ENCODE data around the gene OPN1SW.

The OPN1SW gene

DNA sequence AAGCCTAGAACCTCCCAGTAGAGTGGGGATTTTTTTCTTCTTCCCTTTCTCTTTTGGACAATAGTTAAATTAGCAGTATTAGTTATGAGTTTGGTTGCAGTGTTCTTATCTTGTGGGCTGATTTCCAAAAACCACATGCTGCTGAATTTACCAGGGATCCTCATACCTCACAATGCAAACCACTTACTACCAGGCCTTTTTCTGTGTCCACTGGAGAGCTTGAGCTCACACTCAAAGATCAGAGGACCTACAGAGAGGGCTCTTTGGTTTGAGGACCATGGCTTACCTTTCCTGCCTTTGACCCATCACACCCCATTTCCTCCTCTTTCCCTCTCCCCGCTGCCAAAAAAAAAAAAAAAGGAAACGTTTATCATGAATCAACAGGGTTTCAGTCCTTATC lies 5.4 kb downstream of the OPN1SW start:
- Histone ChIP-seq H2AFZ (ENCODE audit: low read depth) (no peak overlapping the region), H3K4me1 (ENCODE audit: low read depth, poor library complexity, severe bottlenecking) (no peaks in the 10 kb centered on the region), H3K9ac (no peak overlapping the region), H3K4me3 (IDR thresholded peaks at IDR 0.05; ENCODE audit: insufficient read depth, low read depth, low read length) (no peak overlapping the region), H3K4me2 (no peak overlapping the region), H3K27me3 (ENCODE audit: insufficient read depth, low read depth) (no peaks in the 10 kb centered on the region), H3K27ac (no peak overlapping the region), H3K79me2 (ENCODE audit: insufficient read depth, low read depth) (no peaks in the 10 kb centered on the region), H3K36me3 (ENCODE audit: insufficient read depth) (no peaks in the 10 kb centered on the region; the same call in 1 of the 2 replicates), H4K20me1 (ENCODE audit: insufficient read depth) (no peaks in the 10 kb centered on the region)
- TF ChIP-seq, protein P1, sequence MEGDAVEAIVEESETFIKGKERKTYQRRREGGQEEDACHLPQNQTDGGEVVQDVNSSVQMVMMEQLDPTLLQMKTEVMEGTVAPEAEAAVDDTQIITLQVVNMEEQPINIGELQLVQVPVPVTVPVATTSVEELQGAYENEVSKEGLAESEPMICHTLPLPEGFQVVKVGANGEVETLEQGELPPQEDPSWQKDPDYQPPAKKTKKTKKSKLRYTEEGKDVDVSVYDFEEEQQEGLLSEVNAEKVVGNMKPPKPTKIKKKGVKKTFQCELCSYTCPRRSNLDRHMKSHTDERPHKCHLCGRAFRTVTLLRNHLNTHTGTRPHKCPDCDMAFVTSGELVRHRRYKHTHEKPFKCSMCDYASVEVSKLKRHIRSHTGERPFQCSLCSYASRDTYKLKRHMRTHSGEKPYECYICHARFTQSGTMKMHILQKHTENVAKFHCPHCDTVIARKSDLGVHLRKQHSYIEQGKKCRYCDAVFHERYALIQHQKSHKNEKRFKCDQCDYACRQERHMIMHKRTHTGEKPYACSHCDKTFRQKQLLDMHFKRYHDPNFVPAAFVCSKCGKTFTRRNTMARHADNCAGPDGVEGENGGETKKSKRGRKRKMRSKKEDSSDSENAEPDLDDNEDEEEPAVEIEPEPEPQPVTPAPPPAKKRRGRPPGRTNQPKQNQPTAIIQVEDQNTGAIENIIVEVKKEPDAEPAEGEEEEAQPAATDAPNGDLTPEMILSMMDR (conservative IDR thresholded peaks at IDR 0.05; ENCODE audit: low read depth, low read length): no peak

DNA sequence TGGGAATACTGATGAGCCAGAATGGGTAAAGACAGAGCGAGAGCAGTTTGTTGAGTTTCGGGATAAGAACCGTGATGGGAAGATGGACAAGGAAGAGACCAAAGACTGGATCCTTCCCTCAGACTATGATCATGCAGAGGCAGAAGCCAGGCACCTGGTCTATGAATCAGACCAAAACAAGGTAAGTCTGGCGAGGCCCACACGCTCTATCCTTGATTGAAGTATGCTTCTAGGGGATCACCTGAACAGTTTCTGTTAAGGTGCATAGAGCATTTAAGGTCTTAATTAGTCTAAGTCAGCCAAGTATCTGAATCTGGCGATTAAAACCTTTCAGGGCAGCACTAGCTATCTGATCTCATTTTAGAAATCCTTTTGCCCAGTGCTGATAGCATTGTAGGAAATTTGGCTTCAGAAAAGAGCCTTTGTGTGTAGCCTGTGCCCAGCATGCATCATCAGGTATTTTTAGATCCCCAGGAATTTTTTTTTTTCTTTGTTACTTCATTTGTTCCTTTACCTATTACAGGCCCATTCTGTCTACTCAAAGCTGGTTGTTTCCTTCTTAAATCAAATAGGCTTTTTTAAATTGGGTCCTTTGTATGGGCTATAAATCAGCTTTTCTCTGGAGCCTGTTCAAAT lies 8.0 kb downstream of the OPN1SW start:
- Histone ChIP-seq H3K4me2 (no peak overlapping the region), H4K20me1 (ENCODE audit: insufficient read depth) (no peaks in the 10 kb centered on the region), H3K4me3 (IDR thresholded peaks at IDR 0.05; ENCODE audit: insufficient read depth, low read depth, low read length) (no peak overlapping the region), H3K79me2 (ENCODE audit: insufficient read depth, low read depth) (no peaks in the 10 kb centered on the region), H3K27me3 (ENCODE audit: insufficient read depth, low read depth) (no peaks in the 10 kb centered on the region), H3K4me1 (ENCODE audit: low read depth, poor library complexity, severe bottlenecking) (no peaks in the 10 kb centered on the region), H3K27ac (no peak overlapping the region), H3K9ac (no peak overlapping the region), H3K36me3 (ENCODE audit: insufficient read depth) (no peaks in the 10 kb centered on the region; the same call in 1 of the 2 replicates), H2AFZ (ENCODE audit: low read depth) (no peak overlapping the region)
- TF ChIP-seq, protein P1 (conservative IDR thresholded peaks at IDR 0.05; ENCODE audit: low read depth, low read length): no peak

DNA sequence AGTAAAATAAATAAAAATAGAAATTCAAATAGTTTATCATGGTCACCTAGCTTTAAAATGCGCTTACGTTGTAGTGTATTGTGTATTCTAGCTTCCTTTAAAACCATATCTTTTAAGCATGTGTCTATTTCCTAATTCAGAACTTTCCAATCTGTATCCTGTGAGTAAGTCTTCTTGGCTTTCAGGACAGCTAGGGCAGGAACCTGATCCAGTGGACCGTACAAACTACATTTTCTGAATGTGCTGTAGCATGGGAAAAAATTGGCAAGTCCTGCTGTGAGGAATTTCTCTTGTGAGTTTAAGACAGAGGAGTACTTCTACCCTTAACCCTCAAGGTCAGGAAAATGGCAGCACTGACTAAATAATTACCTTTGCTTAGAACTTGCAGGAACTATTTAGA lies 12.1 kb downstream of the OPN1SW start:
- Histone ChIP-seq H3K36me3 (ENCODE audit: insufficient read depth) (0 out of 2 replicates have a peak, but pooled peaks cover 8% of the 10 kb centered on the region), H3K79me2 (ENCODE audit: insufficient read depth, low read depth) (no peaks in the 10 kb centered on the region), H3K4me3 (IDR thresholded peaks at IDR 0.05; ENCODE audit: insufficient read depth, low read depth, low read length) (no peak overlapping the region), H3K9ac (no peak overlapping the region), H3K4me2 (no peak overlapping the region), H2AFZ (ENCODE audit: low read depth) (no peak overlapping the region), H3K4me1 (ENCODE audit: low read depth, poor library complexity, severe bottlenecking) (no peaks in the 10 kb centered on the region), H4K20me1 (ENCODE audit: insufficient read depth) (no peaks in the 10 kb centered on the region), H3K27me3 (ENCODE audit: insufficient read depth, low read depth) (no peaks in the 10 kb centered on the region), H3K27ac (no peak overlapping the region)
- TF ChIP-seq, protein P1 (conservative IDR thresholded peaks at IDR 0.05; ENCODE audit: low read depth, low read length): no peak

DNA sequence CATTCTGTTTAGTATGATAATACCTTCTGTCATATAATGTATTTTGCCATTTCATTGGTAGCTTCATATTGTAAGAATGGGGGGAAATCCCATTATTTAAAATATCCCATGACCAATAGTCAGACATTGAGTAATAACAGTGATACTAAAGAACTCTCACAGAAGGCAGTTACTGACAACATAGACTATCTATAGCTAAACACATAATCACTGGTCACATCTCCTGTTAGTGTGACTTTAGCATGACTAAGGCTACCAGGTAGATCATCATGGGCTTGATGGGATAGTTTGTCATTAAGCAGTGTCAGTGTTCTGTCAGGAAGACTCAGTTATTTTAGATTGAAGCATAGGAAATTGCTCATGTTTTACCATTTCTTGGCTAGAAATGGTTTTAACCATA lies 16.4 kb downstream of the OPN1SW start:
- H3K9ac ChIP-seq: no peak overlapping the region
- H3K27me3 ChIP-seq (ENCODE audit: insufficient read depth, low read depth): no peaks in the 10 kb centered on the region
- no peak overlapping the region for H3K27ac ChIP-seq
- TF ChIP-seq, protein P1 (conservative IDR thresholded peaks at IDR 0.05; ENCODE audit: low read depth, low read length): no peak
- no peaks in the 10 kb centered on the region for H3K4me1 ChIP-seq (ENCODE audit: low read depth, poor library complexity, severe bottlenecking)
- H2AFZ ChIP-seq (ENCODE audit: low read depth): no peak overlapping the region
- H3K4me2 ChIP-seq: no peak overlapping the region
- no peaks in the 10 kb centered on the region for H3K79me2 ChIP-seq (ENCODE audit: insufficient read depth, low read depth)
- H4K20me1 ChIP-seq (ENCODE audit: insufficient read depth): no peaks in the 10 kb centered on the region
- H3K36me3 ChIP-seq (ENCODE audit: insufficient read depth): peaks cover 10% of the 10 kb centered on the region; the same call in 1 of the 2 replicates
- no peak overlapping the region for H3K4me3 ChIP-seq (IDR thresholded peaks at IDR 0.05; ENCODE audit: insufficient read depth, low read depth, low read length)
